PFSK-1 (cell line): ENCODE measurements around the gene DHDDS.

ENCODE experiments used
- FOXP2 ChIP-seq: optimal IDR thresholded peaks from 2 replicates; pipeline ENCODE3; 2011; ENCODE audit warnings: borderline replicate concordance, control low read depth, inconsistent platforms; ENCODE audit not compliant: insufficient read depth; ENCODE audit errors: extremely low read length, extremely low read depth
- POLR2AphosphoS5 ChIP-seq: IDR thresholded peaks from 2 replicates; pipeline ENCODE4 v1.6.1; 2012; ENCODE audit warnings: low read depth, mild to moderate bottlenecking, control low read depth, low read length, moderate library complexity
- SIN3A ChIP-seq: IDR thresholded peaks from 2 replicates; pipeline ENCODE4 v1.6.1; 2012; ENCODE audit warnings: mild to moderate bottlenecking, low read length, moderate library complexity, borderline replicate concordance; ENCODE audit not compliant: insufficient read depth
- TAF1 ChIP-seq: IDR thresholded peaks from 2 replicates; pipeline ENCODE4 v1.6.1; 2012; ENCODE audit warnings: low read length, control low read depth, borderline replicate concordance; ENCODE audit not compliant: insufficient read depth
- TF ChIP-seq, protein P1 (sequence below), 2 experiments: IDR thresholded peaks; 2 replicates each; pipeline versions ENCODE4 v1.6.1 to v1.8.0; 2011 to 2012; ENCODE audit warnings: low read depth in 2 of 2, low read length in 2 of 2, control low read depth in 1 of 2, inconsistent platforms in 1 of 2, mild to moderate bottlenecking in 1 of 2, moderate library complexity in 1 of 2; ENCODE audit not compliant: insufficient read depth in 1 of 2

DNA sequence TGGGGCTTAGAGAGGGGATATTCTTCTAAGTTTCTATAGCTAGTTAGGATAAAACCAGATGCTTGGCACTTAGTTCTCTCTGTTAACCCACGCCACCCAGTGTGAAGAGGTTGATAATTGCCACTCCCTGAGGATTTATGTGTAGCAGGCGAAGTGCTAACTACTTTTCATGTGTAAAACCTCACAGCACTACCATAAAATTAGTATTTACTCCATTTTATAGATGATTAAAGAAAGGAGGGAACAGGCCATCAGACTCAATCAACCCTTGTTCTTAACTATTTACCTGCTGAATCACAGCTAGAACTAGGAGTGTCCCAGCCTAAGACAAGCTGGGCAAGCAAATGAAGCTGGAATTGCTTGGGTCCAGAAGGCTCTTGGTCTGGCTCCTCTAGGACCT, 12.6 kb upstream of the DHDDS start:
- TF ChIP-seq POLR2AphosphoS5 (no peak), FOXP2 (no peak), TAF1 (no peak), SIN3A (no peak)
- TF ChIP-seq, protein P1, sequence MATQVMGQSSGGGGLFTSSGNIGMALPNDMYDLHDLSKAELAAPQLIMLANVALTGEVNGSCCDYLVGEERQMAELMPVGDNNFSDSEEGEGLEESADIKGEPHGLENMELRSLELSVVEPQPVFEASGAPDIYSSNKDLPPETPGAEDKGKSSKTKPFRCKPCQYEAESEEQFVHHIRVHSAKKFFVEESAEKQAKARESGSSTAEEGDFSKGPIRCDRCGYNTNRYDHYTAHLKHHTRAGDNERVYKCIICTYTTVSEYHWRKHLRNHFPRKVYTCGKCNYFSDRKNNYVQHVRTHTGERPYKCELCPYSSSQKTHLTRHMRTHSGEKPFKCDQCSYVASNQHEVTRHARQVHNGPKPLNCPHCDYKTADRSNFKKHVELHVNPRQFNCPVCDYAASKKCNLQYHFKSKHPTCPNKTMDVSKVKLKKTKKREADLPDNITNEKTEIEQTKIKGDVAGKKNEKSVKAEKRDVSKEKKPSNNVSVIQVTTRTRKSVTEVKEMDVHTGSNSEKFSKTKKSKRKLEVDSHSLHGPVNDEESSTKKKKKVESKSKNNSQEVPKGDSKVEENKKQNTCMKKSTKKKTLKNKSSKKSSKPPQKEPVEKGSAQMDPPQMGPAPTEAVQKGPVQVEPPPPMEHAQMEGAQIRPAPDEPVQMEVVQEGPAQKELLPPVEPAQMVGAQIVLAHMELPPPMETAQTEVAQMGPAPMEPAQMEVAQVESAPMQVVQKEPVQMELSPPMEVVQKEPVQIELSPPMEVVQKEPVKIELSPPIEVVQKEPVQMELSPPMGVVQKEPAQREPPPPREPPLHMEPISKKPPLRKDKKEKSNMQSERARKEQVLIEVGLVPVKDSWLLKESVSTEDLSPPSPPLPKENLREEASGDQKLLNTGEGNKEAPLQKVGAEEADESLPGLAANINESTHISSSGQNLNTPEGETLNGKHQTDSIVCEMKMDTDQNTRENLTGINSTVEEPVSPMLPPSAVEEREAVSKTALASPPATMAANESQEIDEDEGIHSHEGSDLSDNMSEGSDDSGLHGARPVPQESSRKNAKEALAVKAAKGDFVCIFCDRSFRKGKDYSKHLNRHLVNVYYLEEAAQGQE (IDR thresholded peaks at IDR 0.05; ENCODE audit: insufficient read depth in 1 of 2, low read depth in 2 of 2, low read length in 2 of 2), result no peak
